ENCODE data around the gene CDK9. TPM values are rescaled to one million over a fixed set of nuclear protein-coding genes. Genes with fewer than 3 reads are reported as not detected.

Gene CDK9
- total RNA-seq, 2 donors from 2014 or later = 51.4 to 58.7 TPM

- intact Hi-C loops (cut with DNase I) = no loop called here
- DNase-seq (peak; percentile 99), ATAC-seq (peak; percentile 98)
- peak overlapping the region in 3 of 4 donors; percentile 30 to 75 (median 67) for H3K27ac ChIP-seq
- TF ChIP-seq POLR2A (IDR thresholded peaks at IDR 0.05) (peak in 2 of 3 donors; percentile 36 to 51), CTCF (IDR thresholded peaks at IDR 0.05) (peak in 2 of 7 experiments; percentile 6 to 8)
- no peaks in the 10 kb centered on the region for H3K36me3 ChIP-seq (replicated peaks in 1 of 2; ENCODE audit: insufficient read depth in 1 of 2, low read depth in 2 of 2)
- no peak overlapping the region for H3K4me3 ChIP-seq
- peaks cover 15% of the 10 kb centered on the region for H3K4me1 ChIP-seq
- H3K27me3 ChIP-seq = no peaks in the 10 kb centered on the region
- WGBS, 2 donors = 3 to 13% methylated on average over 6 to 43 of the region's 43 CpGs
- H3K9me3 ChIP-seq = no peaks in the 10 kb centered on the region
Measured at GRCh38 chr9:127770905-127771569, 14.8 kb upstream of the CDK9 start.

GRCh38 chr9:127771570-127772189 is 14.2 kb upstream of the CDK9 start:
- H3K27ac ChIP-seq = peak overlapping the region in 3 of 4 donors; percentile 15 to 67 (median 53)
- peaks cover 15% of the 10 kb centered on the region for H3K4me1 ChIP-seq
- TF ChIP-seq CTCF (IDR thresholded peaks at IDR 0.05) (no peak), POLR2A (IDR thresholded peaks at IDR 0.05) (no peak)
- 3 to 5% methylated on average over 11 to 19 of the region's 19 CpGs for WGBS, 2 donors
- no peaks in the 10 kb centered on the region for H3K9me3 ChIP-seq
- intact Hi-C loops (cut with DNase I) = no loop called here
- ATAC-seq (no peak), DNase-seq (no peak)
- no peaks in the 10 kb centered on the region for H3K36me3 ChIP-seq (replicated peaks in 1 of 2; ENCODE audit: insufficient read depth in 1 of 2, low read depth in 2 of 2)
- no peaks in the 10 kb centered on the region for H3K27me3 ChIP-seq
- no peak overlapping the region for H3K4me3 ChIP-seq

GRCh38 chr9:127772603-127773002 is 13.2 kb upstream of the CDK9 start:
- Histone ChIP-seq H3K36me3 (replicated peaks in 1 of 2; ENCODE audit: insufficient read depth in 1 of 2, low read depth in 2 of 2) (no peaks in the 10 kb centered on the region), H3K27ac (no peak overlapping the region), H3K27me3 (no peaks in the 10 kb centered on the region), H3K9me3 (no peaks in the 10 kb centered on the region), H3K4me1 (peaks cover 15% of the 10 kb centered on the region), H3K4me3 (no peak overlapping the region)
- TF ChIP-seq CTCF (IDR thresholded peaks at IDR 0.05) = no peak
- no peak for TF ChIP-seq POLR2A (IDR thresholded peaks at IDR 0.05)
- no peak for ATAC-seq
- intact Hi-C loops (cut with DNase I) = no loop called here
- WGBS, 2 donors = 84 to 95% methylated on average over 5 of the region's 5 CpGs
- DNase-seq = no peak

- H3K4me3 ChIP-seq = no peak overlapping the region
- DNase-seq (no peak), ATAC-seq (no peak)
- 78 to 85% methylated on average over 3 of the region's 3 CpGs for WGBS, 2 donors
- no peaks in the 10 kb centered on the region for H3K9me3 ChIP-seq
- intact Hi-C loops (cut with DNase I) = no loop called here
- H3K4me1 ChIP-seq = peaks cover 15% of the 10 kb centered on the region
- H3K27ac ChIP-seq = no peak overlapping the region
- TF ChIP-seq CTCF (IDR thresholded peaks at IDR 0.05) = no peak
- no peak for TF ChIP-seq POLR2A (IDR thresholded peaks at IDR 0.05)
- no peaks in the 10 kb centered on the region for H3K27me3 ChIP-seq
- H3K36me3 ChIP-seq (replicated peaks in 1 of 2; ENCODE audit: insufficient read depth in 1 of 2, low read depth in 2 of 2) = no peaks in the 10 kb centered on the region
Measured at GRCh38 chr9:127773272-127773671, 12.6 kb upstream of the CDK9 start.

Data from body of pancreas (tissue), 4 donors.